Measurements from ENCODE around the gene MEF2B.

DNA sequence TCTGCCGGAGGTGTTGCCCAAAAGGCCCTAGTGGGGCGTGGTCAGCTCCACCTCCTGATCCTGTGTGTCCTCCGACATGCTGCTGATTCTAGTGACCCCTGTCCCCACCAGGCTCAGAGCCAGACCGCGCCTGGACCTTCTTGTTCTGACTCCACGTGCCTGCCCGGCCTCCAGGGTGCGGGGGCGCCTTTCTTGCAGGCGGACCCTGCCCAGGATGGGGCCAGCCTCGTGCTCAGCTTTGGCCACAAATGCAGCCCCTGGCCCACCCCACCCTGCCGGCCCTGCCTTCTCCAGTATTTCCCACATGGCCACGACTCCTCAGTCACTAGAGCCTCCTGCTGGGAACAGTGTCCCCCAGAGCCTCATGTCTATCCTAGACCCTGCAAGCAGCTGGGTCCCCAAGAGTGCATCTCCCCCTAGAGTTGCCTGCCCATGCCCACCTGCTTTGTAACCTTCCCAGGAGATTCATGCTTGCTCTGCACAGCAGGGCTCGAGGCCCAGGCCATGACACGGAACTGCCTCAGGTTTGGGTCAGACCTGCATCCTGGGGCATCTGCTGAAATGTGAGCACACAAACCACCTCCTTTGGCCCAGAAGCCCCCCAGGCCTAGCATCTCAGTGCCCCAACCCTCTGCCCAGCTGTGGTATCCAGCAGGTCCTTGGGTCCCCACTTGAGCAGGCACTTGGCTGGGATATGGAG is 58.8 kb downstream of the MEF2B start:
- TF ChIP-seq, protein P1, sequence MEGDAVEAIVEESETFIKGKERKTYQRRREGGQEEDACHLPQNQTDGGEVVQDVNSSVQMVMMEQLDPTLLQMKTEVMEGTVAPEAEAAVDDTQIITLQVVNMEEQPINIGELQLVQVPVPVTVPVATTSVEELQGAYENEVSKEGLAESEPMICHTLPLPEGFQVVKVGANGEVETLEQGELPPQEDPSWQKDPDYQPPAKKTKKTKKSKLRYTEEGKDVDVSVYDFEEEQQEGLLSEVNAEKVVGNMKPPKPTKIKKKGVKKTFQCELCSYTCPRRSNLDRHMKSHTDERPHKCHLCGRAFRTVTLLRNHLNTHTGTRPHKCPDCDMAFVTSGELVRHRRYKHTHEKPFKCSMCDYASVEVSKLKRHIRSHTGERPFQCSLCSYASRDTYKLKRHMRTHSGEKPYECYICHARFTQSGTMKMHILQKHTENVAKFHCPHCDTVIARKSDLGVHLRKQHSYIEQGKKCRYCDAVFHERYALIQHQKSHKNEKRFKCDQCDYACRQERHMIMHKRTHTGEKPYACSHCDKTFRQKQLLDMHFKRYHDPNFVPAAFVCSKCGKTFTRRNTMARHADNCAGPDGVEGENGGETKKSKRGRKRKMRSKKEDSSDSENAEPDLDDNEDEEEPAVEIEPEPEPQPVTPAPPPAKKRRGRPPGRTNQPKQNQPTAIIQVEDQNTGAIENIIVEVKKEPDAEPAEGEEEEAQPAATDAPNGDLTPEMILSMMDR (conservative IDR thresholded peaks at IDR 0.05), result no peak
- TF ChIP-seq ZFX (IDR thresholded peaks at IDR 0.05), result no peak
